Osteoblast (primary cell): ENCODE measurements around the gene TMCC2. TPM values are rescaled to one million over a fixed set of nuclear protein-coding genes. Genes with fewer than 3 reads are reported as not detected.

Experiments
- DNase-seq: peaks from one replicate; pipeline ENCODE4 v3.0.0; 2011; ENCODE audit warnings: low spot score, mixed read lengths; ENCODE audit not compliant: insufficient read length; ENCODE audit errors: missing footprints
- H2AFZ ChIP-seq: 2 replicates; pipeline ENCODE4 v1.6.0; 2011; ENCODE audit warnings: mild to moderate bottlenecking, low read length
- H3K27ac ChIP-seq: 2 replicates; pipeline ENCODE4 v1.5.1; 2011; ENCODE audit warnings: mild to moderate bottlenecking, low read depth, low read length, moderate library complexity
- H3K27me3 ChIP-seq: 2 replicates; pipeline ENCODE4 v1.6.0; 2012; ENCODE audit warnings: mild to moderate bottlenecking, control low read depth, inconsistent platforms, low read length, moderate library complexity; ENCODE audit not compliant: insufficient read depth
- H3K36me3 ChIP-seq: 2 replicates; pipeline ENCODE4 v1.5.1; 2011; ENCODE audit warnings: mild to moderate bottlenecking, low read length, control low read depth, moderate library complexity; ENCODE audit not compliant: insufficient read depth
- H3K4me1 ChIP-seq: 2 replicates; pipeline ENCODE4 v1.5.1; 2011; ENCODE audit warnings: mild to moderate bottlenecking, low read length, control low read depth, moderate library complexity; ENCODE audit not compliant: insufficient read depth
- H3K4me2 ChIP-seq: 2 replicates; pipeline ENCODE4 v1.6.0; 2011; ENCODE audit warnings: mild to moderate bottlenecking, low read length; ENCODE audit not compliant: insufficient read depth
- H3K4me3 ChIP-seq: fragments of 200-600 bp; sonication (generic); 3 replicates; pipeline ENCODE4 v1.5.1; 2012; ENCODE audit warnings: mild to moderate bottlenecking, low read length, inconsistent platforms; ENCODE audit not compliant: insufficient read depth
- H3K79me2 ChIP-seq: 2 replicates; pipeline ENCODE4 v1.6.0; 2012; ENCODE audit warnings: mild to moderate bottlenecking, low read length, control low read depth, inconsistent platforms; ENCODE audit not compliant: insufficient read depth
- H3K9me3 ChIP-seq: 2 replicates; pipeline ENCODE4 v1.5.1; 2011; ENCODE audit warnings: low read depth, low read length, control low read depth
- H4K20me1 ChIP-seq: 2 replicates; pipeline ENCODE4 v1.6.0; 2012; ENCODE audit warnings: mild to moderate bottlenecking, low read length, control low read depth; ENCODE audit not compliant: insufficient read depth
- total RNA-seq: library from RNA; depleted of rRNA; stranded (reverse); fragments of >200 nt; gene quantifications from 2 replicates; pipeline ENCODE4 v1.2.3, GENCODE V29; 2012
- TF ChIP-seq, protein P1 (sequence below): IDR thresholded peaks from 2 replicates; pipeline ENCODE4 v1.5.1; 2011; ENCODE audit warnings: mild to moderate bottlenecking, low read depth, low read length, moderate library complexity; ENCODE audit errors: extremely low read depth

Gene TMCC2
- total RNA-seq, 1 donor: 1.8 TPM

DNA sequence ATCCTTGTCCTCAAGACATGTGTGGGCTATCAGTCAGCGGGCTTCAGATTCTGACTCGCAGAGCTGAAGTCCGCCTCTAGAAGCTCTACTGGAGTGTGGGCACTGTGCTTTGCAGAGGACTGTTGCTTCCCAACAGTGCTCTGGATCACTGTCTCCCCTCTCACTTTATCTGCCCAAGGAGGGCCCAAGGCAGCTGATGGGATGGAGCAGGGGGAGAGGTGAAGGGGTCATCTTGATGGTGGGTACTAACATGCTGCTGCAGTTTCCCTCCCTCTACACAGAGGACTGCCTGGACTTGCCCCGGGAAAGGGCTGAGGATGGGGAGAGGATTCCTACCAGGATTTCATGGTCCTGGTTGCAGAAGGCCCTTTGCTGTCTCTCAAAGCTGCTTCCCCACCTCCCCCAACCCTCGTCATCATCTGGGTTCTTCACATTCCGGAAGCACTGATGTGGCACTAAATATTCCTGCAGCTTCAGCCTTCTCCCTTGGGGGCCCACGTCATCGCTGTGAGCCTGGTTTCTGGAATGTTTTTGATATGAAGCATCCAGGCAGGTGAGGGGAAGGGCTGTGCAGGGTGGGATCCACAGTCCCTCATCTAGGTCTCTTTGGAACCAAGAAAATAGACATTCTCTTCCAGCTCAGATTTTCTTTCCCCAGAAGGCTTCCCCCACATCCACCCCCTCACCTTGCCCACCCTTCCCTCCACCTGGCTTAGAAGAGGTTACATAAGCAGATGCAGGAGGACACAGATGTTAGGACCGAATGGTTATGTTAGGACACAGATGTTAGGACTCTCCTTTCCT is 70.6 kb downstream of the TMCC2 start:
- Histone ChIP-seq H3K4me2 (peak overlapping the region; percentile 47), H3K9me3 (no peaks in the 10 kb centered on the region), H3K27me3 (no peaks in the 10 kb centered on the region), H3K36me3 (peaks cover 7% of the 10 kb centered on the region), H2AFZ (peak overlapping the region; percentile 13), H3K4me1 (peaks cover 63% of the 10 kb centered on the region), H3K79me2 (no peaks in the 10 kb centered on the region), H4K20me1 (no peaks in the 10 kb centered on the region), H3K4me3 (no peak overlapping the region), H3K27ac (peak overlapping the region; percentile 99)
- peak; percentile 96 for DNase-seq
- TF ChIP-seq, protein P1, sequence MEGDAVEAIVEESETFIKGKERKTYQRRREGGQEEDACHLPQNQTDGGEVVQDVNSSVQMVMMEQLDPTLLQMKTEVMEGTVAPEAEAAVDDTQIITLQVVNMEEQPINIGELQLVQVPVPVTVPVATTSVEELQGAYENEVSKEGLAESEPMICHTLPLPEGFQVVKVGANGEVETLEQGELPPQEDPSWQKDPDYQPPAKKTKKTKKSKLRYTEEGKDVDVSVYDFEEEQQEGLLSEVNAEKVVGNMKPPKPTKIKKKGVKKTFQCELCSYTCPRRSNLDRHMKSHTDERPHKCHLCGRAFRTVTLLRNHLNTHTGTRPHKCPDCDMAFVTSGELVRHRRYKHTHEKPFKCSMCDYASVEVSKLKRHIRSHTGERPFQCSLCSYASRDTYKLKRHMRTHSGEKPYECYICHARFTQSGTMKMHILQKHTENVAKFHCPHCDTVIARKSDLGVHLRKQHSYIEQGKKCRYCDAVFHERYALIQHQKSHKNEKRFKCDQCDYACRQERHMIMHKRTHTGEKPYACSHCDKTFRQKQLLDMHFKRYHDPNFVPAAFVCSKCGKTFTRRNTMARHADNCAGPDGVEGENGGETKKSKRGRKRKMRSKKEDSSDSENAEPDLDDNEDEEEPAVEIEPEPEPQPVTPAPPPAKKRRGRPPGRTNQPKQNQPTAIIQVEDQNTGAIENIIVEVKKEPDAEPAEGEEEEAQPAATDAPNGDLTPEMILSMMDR: no peak

DNA sequence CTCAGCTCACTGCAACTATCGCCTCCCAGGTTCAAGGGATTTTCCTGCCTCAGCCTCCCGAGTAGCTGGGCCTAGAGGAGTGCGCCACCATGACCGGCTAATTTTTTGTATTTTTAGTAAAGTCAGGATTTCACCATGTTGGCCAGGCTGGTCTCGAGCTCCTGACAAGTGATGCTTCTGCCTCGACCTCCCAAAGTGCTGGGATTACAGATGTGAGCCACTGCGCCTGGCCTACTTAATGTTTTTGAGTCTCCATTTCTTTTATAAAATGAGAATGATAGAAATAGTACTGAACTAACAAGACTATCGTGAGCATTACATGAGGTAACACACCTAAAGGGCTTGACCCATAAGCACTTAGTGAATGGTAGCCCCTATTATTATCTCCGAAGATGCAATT is 72.4 kb downstream of the TMCC2 start:
- DNase-seq: peak; percentile 31
- H3K4me1 ChIP-seq: peaks cover 45% of the 10 kb centered on the region
- peaks cover 23% of the 10 kb centered on the region for H3K36me3 ChIP-seq
- H3K4me2 ChIP-seq: no peak overlapping the region
- TF ChIP-seq, protein P1: no peak
- H3K4me3 ChIP-seq: no peak overlapping the region
- H3K27me3 ChIP-seq: no peaks in the 10 kb centered on the region
- no peak overlapping the region for H2AFZ ChIP-seq
- no peaks in the 10 kb centered on the region for H4K20me1 ChIP-seq
- H3K27ac ChIP-seq: peak overlapping the region; percentile 99
- no peaks in the 10 kb centered on the region for H3K79me2 ChIP-seq
- H3K9me3 ChIP-seq: no peaks in the 10 kb centered on the region

DNA sequence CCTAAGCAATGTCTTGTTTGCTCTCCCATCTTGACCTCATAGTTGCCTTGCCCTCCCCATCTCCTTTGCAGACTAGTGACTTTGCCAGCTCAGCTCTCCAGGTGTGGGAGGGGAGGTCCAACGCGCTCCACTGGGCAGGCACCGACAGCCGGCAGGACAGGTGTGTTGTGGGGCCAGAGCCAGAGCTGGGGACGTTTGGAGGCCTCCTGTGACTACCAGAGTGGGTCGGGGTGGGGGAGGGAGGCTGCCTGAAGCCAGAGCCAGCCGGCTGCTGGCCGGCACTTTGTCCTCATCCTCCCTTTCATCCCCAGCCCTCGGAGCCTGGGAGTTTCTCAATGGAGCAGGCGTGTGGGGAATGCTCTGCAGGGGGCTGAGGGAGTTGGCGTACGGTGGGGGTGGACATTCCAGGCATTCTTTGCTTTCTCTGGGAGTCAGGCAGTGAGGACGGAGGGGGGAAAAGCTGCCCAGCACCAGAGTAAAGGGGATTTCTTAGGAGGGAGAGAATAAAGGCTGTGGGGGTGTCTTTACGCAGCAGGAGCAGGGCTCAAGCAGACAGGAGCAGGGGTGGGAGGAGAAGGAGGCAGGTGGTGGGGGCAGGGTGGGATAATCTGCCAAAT is 73.6 kb downstream of the TMCC2 start:
- peak overlapping the region; percentile 99 for H3K27ac ChIP-seq
- TF ChIP-seq, protein P1: no peak
- H3K4me2 ChIP-seq: peak overlapping the region; percentile 44
- H3K27me3 ChIP-seq: no peaks in the 10 kb centered on the region
- DNase-seq: peak; percentile 96
- no peaks in the 10 kb centered on the region for H3K9me3 ChIP-seq
- peak overlapping the region; percentile 33 for H3K4me3 ChIP-seq
- H3K79me2 ChIP-seq: no peaks in the 10 kb centered on the region
- H3K36me3 ChIP-seq: peaks cover 33% of the 10 kb centered on the region
- no peaks in the 10 kb centered on the region for H4K20me1 ChIP-seq
- H2AFZ ChIP-seq: peak overlapping the region; percentile 42
- peaks cover 42% of the 10 kb centered on the region for H3K4me1 ChIP-seq
